Activated naive CD4-positive, alpha-beta T cell treated with anti-CD3 and anti-CD28 coated beads, Interleukin-2, amount 50 U/mL, for 72 hours (primary cell): ENCODE data around the gene ITPR1. TPM values are rescaled to one million over a fixed set of nuclear protein-coding genes. Genes with fewer than 3 reads are reported as not detected.

Experiments
- ATAC-seq, 2 donors: fragments of 150-1000 bp; cut with Tn5 transposase; 2 replicates each; pipeline ENCODE4 v1.10.0; 2021; ENCODE audit warnings: mild to moderate bottlenecking in 2 of 2, moderate library complexity in 2 of 2
- DNase-seq, 2 donors: peaks; one replicate each; pipeline ENCODE4 v3.0.0; 2021 to 2022; ENCODE audit warnings: low spot score in 2 of 2
- H3K27ac Mint-ChIP-seq, 2 donors: one replicate each; pipeline ENCODE4 v1.8.0; 2022; ENCODE audit warnings: mild to moderate bottlenecking in 2 of 2, mixed read lengths in 2 of 2
- H3K36me3 Mint-ChIP-seq, 2 donors: one replicate each; pipeline ENCODE4 v1.8.0; 2022; ENCODE audit warnings: mixed read lengths in 2 of 2
- H3K9me3 Mint-ChIP-seq, 2 donors: one replicate each; pipeline ENCODE4 v1.8.0; 2022; ENCODE audit warnings: mixed read lengths in 2 of 2
- total RNA-seq, 2 donors: library from RNA; stranded (reverse); gene quantifications; one replicate each; pipeline ENCODE4 v1.2.3, GENCODE V29; 2022

Gene ITPR1
- total RNA-seq, 2 donors from 2014 or later, result 40.0 to 70.7 TPM

DNA sequence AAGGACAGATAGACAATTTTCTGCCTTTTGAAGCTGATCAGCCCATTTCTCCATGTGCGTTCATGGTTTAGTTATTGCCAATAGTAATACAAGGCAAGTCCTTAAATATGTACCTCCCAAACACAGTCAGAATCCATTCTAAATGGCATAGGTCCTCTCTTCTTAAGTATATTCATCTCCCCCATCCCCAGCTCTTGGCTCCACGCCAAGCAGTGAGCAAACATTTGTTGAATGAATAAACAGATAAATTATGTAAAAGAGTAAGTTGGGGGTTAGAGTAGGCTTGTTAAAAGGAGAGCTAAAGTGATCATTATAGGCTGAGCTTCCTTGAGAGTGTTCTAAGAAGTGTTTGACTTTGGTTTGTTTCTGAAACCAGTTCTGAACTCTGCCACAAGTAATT is 241.3 kb downstream of the ITPR1 start:
- Mint-ChIP-seq H3K27ac (no peak overlapping the region), H3K36me3 (peaks cover 41 to 50% of the 10 kb centered on the region in 2 donors)
- no peak for ATAC-seq

GRCh38 chr3:4735243-4735642 is 242.1 kb downstream of the ITPR1 start:
- DNase-seq (no peak), ATAC-seq (no peak)
- Mint-ChIP-seq H3K36me3 (peaks cover 46 to 58% of the 10 kb centered on the region in 2 donors), H3K9me3 (peaks cover 4 to 19% of the 10 kb centered on the region in 2 donors), H3K27ac (no peak overlapping the region)

More for the DNA sequence above, 241.3 kb downstream of the ITPR1 start:
- DNase-seq, result no peak
- peaks cover 0 to 15% of the 10 kb centered on the region in 2 donors for H3K9me3 Mint-ChIP-seq

DNA sequence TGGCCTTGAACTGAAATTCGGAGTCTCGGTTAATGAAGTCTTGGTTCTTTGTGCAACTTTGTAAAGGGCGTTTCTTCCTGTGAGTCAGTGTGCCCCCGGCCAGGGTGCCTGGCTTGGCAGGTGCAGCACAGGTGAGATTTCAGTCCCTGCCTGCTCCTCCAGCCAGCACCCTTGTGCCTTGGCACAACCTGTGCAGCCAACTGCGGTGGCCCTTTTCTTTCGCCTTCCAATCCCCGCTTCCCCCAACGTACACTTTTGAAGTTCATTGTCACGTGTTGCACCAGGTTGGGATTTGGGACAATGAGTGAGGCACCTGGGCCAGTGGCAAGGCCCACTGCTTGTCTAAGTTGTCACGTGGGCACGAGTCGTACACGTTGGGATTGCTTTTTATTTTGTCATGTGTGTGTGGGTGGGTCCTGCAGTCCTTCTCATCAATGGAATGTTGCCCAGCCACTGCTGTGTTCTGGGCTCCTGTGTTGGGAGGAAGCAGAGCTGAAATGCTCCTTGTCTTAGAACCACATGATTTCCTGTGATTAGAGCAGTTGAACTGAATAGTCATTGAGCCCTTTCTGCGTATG is 243.2 kb downstream of the ITPR1 start:
- DNase-seq (no peak), ATAC-seq (no peak)
- H3K36me3 Mint-ChIP-seq, result peaks cover 46 to 61% of the 10 kb centered on the region in 2 donors
- H3K9me3 Mint-ChIP-seq, result peaks cover 4 to 19% of the 10 kb centered on the region in 2 donors
- peak overlapping the region; percentile 87 to 89 for H3K27ac Mint-ChIP-seq

GRCh38 chr3:4738737-4739274 is 245.7 kb downstream of the ITPR1 start:
- DNase-seq (no peak), ATAC-seq (peak; percentile 42 to 58)
- Mint-ChIP-seq H3K36me3 (peaks cover 40 to 55% of the 10 kb centered on the region in 2 donors), H3K9me3 (peaks cover 4 to 19% of the 10 kb centered on the region in 2 donors), H3K27ac (peak overlapping the region; percentile 85 to 87)

DNA sequence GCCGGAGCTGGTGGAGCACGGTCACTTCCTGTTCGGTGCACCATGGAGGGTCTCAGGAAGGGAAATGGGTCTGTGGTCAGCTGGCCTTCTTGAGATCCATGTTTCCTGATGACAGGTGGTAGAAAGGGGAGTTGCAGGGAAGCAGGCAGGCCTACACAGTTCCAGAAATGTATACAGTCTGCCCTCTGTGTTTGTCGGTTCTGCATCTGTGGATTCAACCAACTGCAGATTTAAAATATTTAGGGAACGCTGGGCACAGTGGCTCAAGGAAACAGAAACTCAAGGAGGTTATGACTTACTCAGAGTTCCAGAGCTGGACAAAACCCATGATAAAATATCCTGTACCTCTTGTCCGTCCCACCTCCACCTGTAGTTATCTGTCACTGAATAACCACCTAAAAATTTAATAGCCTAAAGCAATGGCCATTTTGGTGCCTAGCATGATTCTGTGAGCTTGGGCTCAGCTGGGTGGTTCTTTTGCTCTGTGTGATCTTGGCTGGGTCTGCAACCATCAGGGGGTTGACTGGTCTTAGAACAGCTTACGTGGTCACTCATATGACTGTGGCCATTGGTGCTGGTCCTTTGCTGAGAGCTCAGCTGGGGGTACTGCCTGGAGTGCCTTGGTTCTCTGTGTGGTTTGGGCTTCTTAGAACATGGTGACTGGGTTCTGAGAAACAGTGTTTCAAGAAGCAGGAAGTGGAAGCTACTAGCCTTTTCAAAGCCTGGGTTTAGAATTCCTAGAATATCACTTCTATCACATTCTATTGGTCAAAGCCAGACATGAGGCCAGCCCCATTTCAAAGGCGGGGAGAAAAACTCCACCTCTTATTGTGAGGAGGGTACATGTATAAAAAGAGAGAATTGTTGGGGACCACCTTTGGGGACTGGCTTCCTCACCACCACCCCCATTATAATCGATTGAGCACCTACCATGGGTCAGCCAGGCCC is 246.4 kb downstream of the ITPR1 start:
- DNase-seq, result no peak
- Mint-ChIP-seq H3K9me3 (peaks cover 4 to 19% of the 10 kb centered on the region in 2 donors), H3K27ac (peak overlapping the region; percentile 87 to 95), H3K36me3 (peaks cover 39 to 55% of the 10 kb centered on the region in 2 donors)
- ATAC-seq, result peak; percentile 48 to 71

DNA sequence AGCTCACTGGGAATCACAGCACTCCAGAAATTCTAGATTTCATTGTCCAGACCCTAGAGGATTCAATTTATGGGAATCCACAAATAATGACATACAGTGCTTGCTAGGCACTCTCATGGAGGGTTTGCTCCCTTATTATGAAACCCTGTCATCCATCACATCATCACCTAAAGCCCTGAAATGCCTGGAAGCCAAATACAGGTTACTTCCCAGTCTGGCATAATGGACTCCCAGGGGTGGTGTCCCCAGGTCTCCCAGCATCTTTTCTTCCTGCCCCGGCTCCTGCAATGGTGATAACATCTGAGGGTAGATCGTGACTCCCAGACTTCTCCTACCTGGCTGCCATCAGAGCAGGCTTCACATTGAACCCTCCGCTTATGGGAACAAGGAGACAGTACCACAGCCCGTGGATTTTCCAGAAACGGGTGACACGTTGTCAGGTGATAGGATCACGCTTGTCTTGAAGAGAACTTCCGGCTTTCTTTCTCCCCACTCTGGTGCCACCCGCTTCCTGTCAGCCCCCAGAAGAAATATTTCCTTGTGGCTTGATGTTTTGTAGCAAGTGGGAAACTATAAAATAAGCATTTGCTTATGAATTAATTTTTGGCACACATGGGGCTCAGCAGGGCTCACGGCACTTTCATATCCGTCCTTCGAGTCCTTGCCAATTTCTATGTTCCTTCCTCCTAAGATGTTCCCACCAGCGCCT is 247.4 kb downstream of the ITPR1 start:
- DNase-seq (no peak), ATAC-seq (no peak)
- peaks cover 32 to 46% of the 10 kb centered on the region in 2 donors for H3K36me3 Mint-ChIP-seq
- H3K27ac Mint-ChIP-seq, result peak overlapping the region; percentile 87 to 95
- H3K9me3 Mint-ChIP-seq, result peaks cover 4 to 19% of the 10 kb centered on the region in 2 donors

DNA sequence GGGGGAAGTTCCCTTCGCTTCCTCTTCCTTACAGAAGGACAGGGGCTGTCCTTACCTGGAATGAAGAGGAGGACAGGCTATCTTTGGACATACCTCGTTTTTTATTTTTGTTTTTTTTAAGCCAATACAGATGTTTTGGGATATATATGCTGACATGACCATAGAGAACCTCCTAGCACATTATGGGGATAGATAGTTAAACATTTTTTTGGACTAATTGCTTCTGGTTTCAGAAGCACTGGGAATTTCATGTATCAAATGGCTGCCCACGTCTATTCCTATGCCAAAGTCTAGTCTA is 247.9 kb downstream of the ITPR1 start:
- Mint-ChIP-seq H3K36me3 (peaks cover 30 to 45% of the 10 kb centered on the region in 2 donors), H3K9me3 (peaks cover 4 to 19% of the 10 kb centered on the region in 2 donors), H3K27ac (peak overlapping the region; percentile 87 to 95)
- DNase-seq (no peak), ATAC-seq (no peak)

- ATAC-seq (peak; percentile 48 to 49), DNase-seq (no peak)
- H3K36me3 Mint-ChIP-seq, result peaks cover 24 to 43% of the 10 kb centered on the region in 2 donors
- H3K27ac Mint-ChIP-seq, result peak overlapping the region; percentile 87 to 95
- H3K9me3 Mint-ChIP-seq, result peaks cover 4 to 19% of the 10 kb centered on the region in 2 donors
Observed at GRCh38 chr3:4741404-4742307, 248.5 kb downstream of the ITPR1 start.

GRCh38 chr3:4742359-4742758 is 249.2 kb downstream of the ITPR1 start:
- Mint-ChIP-seq H3K27ac (peak overlapping the region in 1 of 2 donors; percentile 87), H3K9me3 (peaks cover 4 to 14% of the 10 kb centered on the region in 2 donors), H3K36me3 (peaks cover 17 to 43% of the 10 kb centered on the region in 2 donors)
- DNase-seq (no peak), ATAC-seq (no peak)

- H3K27ac Mint-ChIP-seq, result no peak overlapping the region
- H3K36me3 Mint-ChIP-seq, result peaks cover 12 to 41% of the 10 kb centered on the region in 2 donors
- DNase-seq (no peak), ATAC-seq (no peak)
- peaks cover 4% of the 10 kb centered on the region in 2 donors for H3K9me3 Mint-ChIP-seq
Observed at GRCh38 chr3:4743371-4743770, 250.2 kb downstream of the ITPR1 start.

- DNase-seq (no peak), ATAC-seq (no peak)
- Mint-ChIP-seq H3K27ac (peak overlapping the region; percentile 2 to 58), H3K9me3 (peaks cover 2 to 3% of the 10 kb centered on the region in 2 donors), H3K36me3 (peaks cover 10 to 37% of the 10 kb centered on the region in 2 donors)
Observed at GRCh38 chr3:4744405-4745234, 251.5 kb downstream of the ITPR1 start.

DNA sequence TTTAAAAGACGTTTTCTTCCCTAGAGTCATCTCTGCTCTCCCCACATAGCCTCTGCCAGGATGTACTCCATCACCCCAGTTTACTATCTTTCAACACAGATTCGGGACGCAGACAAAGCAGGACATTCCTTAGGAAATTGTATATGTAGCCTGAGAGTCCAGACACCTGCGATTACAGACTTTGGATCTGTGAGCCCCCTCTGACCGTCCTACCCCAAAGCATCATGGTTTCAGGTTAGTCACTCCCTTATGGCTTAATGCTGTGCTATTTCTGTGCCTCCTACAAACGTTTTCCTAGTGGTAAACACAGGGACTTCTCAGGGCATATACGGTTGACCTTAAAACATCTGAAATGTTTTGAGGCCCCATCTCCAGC is 252.1 kb downstream of the ITPR1 start:
- DNase-seq, result no peak
- Mint-ChIP-seq H3K9me3 (no peaks in the 10 kb centered on the region), H3K36me3 (peaks cover 7 to 31% of the 10 kb centered on the region in 2 donors), H3K27ac (peak overlapping the region; percentile 2 to 58)
- ATAC-seq, result no peak

- no peak for ATAC-seq
- DNase-seq, result no peak
- Mint-ChIP-seq H3K36me3 (peaks cover 12 to 28% of the 10 kb centered on the region in 2 donors), H3K27ac (peak overlapping the region in 1 of 2 donors; percentile 14), H3K9me3 (no peaks in the 10 kb centered on the region)
Observed at GRCh38 chr3:4746241-4746958, 253.3 kb downstream of the ITPR1 start.

GRCh38 chr3:4748127-4748526 is 255.0 kb downstream of the ITPR1 start:
- DNase-seq (no peak), ATAC-seq (no peak)
- Mint-ChIP-seq H3K27ac (no peak overlapping the region), H3K36me3 (peaks cover 12 to 28% of the 10 kb centered on the region in 2 donors), H3K9me3 (peaks cover 0 to 5% of the 10 kb centered on the region in 2 donors)
